Inflammatory macrophage treated with lipopolysaccharide for 1 hour (primary cell): ENCODE data around the gene BRIP1.
"Not testable (repeated sequence)": the region's sequence is repeated elsewhere in the genome, so short reads cannot be mapped to it uniquely, and the experiment has no call there.

Experiments
- DNase-seq, 2 donors: peaks; one replicate each; pipeline ENCODE4 v3.0.0-alpha.2; 2020 to 2022

Gene BRIP1

DNA sequence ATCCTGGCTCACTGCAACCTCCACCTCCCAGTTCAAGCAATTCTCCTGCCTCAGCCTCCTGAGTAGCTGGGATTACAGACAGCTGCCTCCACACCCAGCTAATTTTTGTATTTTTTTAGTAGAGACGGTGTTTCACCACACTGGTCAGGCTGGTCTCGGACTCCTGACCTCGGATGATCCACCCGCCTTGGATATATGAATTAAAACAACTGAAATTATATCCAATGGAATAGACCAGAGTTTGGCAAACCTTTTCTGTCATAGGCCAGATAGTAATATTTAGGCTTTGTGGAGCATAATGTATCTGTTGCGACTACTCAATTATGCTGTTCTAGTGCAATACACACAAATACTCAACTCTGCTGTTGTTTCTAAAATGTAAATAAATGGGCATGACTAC lies 178.5 kb downstream of the BRIP1 start:
- DNase-seq: no peak

DNA sequence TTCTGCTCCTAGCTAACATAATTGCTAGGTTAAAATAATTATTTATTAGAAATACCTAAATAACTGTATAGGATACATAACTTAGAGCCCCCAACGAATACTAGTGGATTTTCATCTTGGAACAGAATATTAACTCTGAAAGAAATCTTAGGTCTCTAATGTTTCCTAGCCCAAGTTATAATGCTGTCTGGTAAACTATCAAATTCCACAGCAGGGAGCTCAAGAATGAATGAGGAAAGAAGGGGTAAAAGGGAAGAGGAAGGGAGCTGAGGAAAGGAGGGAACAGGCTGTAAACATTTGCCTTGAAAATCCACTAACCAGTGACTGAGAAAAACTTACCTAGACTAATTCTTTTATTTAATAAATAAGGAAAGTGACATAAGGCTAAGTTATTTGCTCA lies 179.2 kb downstream of the BRIP1 start:
- no peak for DNase-seq

DNA sequence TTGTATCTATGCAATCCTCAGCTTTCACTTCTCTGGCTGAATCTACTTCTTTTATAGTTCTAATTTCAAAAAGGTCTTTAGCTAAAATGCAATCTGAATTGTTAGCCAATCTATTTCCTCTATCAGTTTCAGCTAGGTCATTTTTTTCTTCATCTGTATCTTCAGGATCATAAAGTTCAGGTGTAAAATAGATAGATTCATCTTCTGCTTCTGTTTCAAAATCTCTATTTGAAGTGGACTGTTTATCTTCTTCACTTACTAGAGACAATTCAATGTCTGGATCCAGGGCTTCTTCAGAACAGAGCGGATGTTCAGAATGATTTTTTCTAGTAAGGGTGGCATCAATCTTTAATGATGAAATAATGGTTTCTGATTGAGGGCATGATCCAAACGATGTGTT lies 179.9 kb downstream of the BRIP1 start:
- no peak for DNase-seq

DNA sequence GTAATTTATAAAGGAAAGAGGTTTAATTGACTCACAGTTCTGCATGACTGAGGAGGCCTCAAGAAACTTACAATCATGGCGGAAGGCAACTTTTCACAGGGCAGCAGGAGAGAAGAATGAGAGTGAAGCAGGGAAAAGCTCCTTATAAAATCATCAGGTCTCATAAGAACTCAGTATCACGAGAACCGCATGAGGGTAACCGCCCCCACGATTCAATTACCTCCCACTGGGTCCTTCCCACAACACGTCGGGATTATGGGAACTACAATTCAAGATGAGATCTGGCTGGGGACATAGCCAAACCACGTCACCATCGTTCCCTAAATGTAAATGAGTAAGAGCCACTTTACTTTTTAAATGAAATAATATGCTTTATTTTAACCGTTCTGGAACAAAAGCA lies 182.4 kb downstream of the BRIP1 start:
- DNase-seq: no peak

DNA sequence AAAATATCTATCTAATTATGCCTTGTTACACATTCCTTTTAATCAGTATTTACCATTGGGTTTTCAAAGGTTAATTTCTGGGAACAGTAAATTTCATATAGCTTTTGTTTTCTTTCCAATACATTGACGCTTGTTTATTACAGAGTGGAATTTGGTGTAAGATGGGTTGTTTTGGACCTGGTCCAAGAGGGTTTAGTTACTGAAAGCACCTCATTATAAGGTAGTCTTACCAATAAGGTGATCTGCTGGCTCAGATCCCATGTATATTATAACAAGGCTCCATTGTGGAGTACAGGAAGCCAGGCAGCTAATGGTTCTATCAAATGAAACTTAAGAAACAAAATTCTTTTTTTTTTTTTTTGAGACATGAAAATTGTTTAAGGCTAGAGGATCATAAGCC lies 185.0 kb downstream of the BRIP1 start:
- no peak for DNase-seq

DNA sequence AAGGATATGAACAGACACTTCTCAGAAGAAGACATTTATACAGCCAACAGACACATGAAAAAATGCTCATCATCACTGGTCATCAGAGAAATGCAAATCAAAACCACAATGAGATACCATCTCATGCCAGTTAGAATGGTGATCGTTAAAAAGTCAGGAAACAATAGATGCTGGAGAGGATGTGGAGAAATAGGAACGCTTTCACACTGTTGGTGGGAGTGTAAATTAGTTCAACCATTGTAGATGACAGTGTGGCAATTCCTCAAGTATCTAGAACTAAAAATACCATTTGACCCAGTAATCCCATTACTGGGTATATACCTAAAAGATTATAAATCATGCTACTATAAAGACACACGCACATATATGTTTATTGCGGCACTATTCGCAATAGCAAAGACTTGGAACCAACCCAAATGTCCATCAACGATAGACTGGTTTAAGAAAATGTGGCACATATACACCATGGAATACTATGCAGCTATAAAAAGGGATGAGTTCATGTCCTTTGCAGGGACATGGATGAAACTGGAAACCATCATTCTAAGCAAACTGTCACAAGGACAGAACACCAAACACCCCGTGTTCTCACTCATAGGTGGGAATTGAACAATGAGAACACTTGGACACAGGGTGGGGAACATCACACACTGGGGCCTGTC lies 186.0 kb downstream of the BRIP1 start:
- not testable (repeated sequence) for DNase-seq

DNA sequence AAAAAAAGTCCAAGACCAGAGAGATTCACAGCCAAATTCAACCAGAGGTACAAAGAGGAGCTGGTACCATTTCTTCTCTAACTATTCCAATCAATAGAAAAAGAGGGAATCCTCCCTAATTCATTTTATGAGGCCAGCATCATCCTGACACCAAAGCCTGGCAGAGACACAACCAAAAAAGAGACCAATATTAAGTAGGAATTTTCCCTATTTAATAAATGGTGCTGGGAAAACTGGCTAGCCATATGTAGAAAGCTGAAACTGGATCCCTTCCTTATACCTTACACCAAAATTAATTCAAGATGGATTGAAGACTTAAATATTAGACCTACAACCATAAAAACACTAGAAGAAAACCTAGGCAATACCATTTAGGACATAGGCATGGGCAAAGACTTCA lies 186.8 kb downstream of the BRIP1 start:
- DNase-seq: not testable (repeated sequence)

DNA sequence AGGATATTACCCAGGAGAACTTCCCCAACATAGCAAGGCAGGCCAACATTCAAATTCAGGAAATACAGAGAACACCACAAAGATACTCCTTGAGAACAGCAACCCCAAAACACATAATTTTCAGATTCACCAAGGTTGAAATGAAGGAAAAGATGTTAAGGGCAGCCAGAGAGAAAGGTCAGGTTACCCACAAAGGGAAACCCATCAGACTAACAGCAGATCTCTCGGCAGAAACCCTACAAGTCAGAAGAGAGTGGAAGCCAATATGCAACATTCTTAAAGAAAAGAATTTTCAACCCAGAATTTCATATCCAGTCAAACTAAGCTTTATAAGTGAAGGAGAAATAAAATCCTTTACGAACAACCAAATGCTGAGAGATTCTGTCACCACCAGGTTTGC lies 188.7 kb downstream of the BRIP1 start:
- DNase-seq: not testable (repeated sequence)

DNA sequence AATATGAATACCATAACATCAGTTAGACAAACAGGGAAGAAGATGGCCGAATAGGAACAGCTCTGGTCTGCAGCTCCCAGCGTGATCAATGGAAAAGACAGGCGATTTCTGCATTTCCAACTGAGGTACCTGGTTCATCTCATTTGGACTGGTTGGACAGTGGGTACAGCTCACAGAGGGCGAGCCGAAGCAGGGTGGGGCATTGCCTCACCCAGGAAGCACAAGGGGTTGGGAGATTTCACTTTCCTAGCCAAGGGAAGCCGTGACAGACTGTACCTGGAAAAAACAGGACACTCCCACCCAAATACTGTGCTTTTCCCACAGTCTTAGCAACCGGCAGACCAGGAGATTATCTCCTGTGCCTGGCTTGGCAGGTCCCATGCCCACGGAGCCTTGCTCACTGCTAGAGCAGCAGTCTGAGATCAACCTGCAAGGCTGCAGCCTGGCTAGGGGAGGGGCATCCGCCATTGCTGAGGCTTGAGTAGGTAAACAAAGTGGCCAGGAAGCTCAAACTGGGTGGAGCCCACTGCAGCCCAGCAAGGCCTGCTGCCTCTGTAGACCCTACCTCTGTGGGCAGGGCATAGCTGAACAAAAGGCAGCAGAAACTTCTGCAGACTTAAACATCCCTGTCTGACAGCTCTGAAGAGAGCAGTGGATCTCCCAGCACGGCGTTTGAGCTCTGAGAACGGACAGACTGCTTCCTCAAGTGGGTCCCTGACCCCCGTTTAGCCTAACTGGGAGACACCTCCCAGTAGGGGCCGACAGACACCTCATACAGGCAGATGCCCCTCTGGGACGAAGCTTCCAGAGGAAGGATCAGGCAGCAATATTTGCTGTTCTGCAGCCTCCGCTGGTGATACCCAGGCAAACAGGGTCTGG lies 190.1 kb downstream of the BRIP1 start:
- not testable (repeated sequence) for DNase-seq

DNA sequence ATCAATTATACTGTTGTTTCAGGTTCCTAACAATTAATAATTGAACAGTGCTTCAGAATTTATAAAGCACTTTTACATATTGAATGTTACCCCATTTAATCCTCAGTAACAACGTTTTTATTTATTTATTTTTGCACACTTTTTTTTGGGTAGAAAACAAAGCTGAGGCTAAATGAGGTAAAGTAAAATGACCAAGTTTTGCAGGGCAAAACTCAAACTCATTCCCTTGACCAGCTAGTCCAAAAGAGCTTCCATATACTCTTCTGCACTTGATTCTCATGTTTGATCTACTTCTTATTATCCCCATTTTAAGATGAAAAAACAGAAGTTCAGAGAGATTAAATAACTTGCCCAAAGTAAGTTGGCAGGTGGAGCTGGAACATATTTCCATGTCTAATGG lies 191.2 kb downstream of the BRIP1 start:
- DNase-seq: no peak

DNA sequence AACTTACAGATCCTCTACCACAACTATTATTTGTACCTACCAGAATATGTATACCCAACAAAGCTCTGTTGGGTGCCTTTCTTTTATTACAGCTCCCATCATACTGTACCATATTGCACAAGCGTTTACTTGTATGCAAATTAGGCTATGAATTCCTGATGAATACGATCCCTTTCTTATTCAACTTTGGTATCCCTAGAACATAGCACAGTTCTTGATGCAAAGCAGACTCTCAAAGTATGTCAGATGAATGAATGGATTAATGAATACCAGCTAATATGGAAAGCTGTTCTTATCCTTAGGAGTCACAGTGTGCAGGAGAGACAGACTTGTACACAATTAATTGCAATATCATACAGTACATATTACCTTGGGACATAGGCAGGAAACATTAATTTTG lies 192.6 kb downstream of the BRIP1 start:
- DNase-seq: no peak

DNA sequence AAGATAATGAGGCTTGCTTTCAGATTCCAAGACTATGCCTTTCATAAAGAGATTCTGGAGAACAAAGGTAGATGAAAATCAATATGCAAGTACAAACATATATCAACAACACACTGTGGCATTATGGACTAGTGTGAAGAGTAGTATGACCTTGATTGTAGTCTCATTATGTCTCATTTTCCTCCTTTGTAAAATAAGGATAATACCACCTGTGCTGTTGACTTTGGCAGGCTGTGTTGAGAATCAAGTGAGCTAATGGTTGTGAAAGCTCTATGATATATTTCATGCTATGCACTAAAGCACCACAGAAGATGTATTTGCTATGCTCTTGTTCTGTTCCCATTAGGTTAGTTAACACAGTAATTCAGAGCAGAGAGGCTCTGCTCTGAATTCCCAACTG lies 193.8 kb downstream of the BRIP1 start:
- no peak for DNase-seq

DNA sequence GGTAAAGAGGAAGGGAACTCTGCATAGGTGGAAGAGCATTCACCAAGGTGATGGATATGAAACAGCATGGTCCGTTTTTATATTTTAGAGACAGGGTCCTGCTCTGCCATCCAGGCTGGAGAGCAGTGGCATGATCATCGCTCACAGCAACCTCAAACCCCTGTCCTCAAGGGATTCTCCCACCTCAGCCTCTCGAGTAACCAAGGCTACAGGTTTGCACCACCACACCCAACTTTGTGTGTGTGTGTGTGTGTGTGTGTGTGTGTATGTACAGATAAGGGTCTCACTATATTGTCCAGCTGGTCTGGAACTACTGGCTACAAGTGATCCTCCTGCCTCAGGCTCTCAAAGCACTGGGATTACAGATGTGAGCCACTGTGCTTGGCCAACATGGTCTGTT lies 194.8 kb downstream of the BRIP1 start:
- no peak for DNase-seq

DNA sequence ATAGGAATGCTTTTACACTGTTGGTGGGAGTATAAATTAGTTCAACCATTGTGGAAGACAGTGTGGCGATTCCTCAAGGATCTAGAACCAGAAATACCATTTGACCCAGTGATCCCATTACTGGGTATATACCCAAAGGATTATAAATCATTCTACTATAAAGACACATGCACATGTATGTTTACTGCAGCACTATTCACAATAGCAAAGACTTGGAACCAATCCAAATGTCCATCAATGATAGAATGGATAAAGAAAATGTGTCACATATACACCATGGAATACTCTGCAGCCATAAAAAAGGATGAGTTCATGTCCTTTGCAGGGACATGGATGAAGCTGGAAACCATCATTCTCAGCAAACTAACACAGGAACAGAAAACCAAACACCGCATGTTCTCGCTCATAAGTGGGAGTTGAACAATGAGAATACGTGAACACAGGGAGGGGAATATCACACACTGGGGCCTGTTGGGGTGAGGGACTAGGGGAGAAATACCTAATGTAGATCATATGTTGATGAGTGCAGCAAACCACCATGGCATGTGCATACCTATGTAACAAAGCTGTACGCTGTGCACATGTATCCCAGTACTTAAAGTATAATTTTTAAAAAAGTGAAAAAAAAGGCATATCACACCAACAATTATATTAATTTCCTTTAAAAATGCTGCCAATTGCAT lies 196.8 kb downstream of the BRIP1 start:
- not testable (repeated sequence) for DNase-seq

DNA sequence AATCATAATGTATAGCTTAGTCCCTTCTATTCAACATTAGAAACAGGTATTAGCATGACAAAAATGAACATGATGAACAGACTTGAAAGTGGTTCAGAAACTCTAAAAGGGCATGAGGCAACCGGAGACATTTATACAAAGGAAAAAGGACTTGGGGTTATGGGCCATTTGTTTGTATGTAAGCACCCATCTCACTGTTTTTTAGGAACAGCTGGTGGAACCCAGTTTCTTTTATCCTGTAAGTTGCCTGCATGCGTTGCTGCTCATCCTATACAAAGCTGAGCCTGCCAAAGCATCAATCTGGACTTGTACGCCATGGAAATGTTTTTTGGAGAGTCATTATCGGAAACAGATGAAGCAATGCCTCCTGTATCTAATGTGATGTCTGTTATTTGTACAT lies 200.0 kb downstream of the BRIP1 start:
- DNase-seq: no peak

DNA sequence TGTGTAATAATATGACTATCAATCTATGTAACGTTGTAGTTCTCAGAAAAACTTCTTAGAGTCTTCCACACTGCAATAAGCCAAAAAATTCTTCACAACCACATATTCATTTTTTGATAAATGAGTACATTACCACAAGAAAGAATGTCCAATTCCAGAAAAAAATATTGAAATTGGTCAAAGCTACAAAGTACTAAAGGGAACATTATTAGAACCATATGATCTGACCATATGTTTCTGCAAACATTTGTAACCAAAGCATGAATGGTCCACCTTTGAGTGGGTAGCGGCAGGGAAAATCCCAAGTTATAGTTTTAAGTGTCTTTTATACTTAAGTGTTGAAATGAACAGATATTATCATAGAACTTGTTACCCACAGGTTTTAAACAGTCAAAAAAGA lies 200.6 kb downstream of the BRIP1 start:
- no peak for DNase-seq

DNA sequence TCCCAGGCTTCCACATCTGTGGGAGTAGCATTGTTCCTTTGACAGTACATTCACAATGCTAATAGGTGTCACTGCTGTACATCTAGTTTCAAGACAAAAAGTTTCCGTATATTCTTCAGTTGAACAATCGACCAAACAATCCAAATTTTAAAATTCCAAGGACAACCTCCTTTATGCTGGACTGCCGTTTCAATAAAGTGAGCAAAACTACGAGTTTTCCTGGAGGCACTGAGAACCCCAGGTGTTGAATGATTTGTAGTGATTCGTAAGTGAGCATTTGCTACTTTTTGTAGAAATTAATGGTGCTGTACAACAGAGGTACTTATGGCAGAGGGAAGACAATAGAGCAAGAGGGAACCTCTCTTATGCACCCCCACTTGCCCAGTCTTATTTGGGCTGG lies 201.1 kb downstream of the BRIP1 start:
- no peak for DNase-seq

DNA sequence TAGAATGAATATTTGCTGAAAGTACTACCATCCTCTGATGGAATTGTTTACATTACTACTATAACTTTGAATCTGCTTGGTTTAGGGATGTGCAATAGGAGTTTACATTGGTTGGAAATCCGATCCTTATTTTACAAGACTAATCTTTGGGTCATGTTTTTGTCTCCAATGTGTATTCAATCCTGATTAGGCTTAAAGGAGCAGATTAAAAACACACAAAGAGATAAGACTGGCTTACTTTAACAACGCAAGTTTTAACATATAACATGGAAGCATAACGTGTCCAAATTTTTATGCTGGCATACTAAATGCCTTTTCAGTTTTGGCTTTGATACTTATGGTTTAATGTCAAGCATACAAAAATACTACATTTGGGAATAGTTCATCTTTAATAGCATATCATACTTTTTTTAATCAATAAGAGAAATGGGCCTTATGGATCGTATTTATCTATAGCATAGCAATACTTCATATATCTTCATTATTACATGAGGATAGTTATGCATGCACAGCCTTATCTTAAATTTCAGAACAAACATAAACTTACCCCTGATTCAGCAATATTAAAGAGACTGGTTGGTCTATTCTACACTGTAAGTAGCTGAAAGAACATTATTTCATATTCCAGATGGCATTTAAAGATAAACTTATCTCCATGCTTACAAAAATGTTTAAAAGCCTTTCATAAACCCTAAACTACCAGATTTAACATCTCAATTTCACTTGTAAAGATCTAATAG lies 202.4 kb downstream of the BRIP1 start:
- DNase-seq: no peak

DNA sequence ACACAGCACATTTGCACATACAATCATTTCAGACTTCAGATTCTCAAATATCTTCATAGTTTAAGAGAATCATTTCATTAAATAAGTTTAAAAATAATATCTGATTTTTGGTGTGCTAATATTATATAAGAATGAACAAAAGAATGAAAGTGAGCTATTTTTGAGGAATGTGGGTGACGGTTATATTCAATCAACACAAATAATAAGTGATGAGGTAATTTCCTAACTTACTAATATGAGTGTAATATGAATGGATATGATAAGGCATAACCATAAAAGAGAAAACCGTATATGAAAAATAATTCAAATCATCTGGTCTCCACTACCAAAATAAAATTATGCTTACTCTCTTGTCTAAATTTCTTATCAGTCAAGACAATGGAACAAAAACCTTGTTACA lies 203.9 kb downstream of the BRIP1 start:
- no peak for DNase-seq

DNA sequence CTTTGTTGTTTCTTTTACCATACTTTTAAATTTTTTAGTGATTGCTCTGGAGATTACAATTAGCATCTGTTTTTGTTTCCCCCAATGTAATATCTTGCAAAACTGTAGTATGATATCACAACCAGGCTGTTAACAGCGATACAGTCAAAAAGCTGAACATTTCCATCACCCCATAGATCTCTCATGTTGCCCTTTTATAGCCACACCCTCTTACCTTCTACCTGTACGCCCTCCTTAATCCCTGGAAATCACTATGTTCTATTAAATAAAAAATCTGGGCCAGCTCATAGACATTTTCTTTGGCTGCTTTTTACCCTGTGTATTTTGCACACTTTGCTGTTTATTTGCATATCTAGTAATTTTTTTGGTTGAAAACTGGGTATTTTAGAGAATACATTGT lies 205.1 kb downstream of the BRIP1 start:
- DNase-seq: no peak

DNA sequence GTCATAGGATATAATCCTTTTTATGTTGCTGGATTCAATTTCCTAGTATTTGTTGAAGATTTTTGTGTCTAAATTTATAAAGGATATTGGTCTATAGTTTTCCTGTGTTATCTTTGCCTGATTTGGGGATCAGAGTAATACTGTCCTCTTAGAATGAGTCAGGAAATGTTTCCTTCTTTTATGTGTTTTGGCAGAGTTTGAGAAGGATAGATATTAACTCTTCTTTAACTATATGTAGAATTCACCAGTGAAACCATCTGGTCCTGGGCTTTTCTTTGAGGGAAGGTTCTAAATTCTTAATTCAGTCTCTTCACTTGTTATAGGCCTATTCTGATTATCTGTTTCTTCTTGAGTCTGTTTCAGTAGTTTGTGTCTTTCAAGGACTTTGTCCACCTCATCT lies 206.0 kb downstream of the BRIP1 start:
- no peak for DNase-seq

DNA sequence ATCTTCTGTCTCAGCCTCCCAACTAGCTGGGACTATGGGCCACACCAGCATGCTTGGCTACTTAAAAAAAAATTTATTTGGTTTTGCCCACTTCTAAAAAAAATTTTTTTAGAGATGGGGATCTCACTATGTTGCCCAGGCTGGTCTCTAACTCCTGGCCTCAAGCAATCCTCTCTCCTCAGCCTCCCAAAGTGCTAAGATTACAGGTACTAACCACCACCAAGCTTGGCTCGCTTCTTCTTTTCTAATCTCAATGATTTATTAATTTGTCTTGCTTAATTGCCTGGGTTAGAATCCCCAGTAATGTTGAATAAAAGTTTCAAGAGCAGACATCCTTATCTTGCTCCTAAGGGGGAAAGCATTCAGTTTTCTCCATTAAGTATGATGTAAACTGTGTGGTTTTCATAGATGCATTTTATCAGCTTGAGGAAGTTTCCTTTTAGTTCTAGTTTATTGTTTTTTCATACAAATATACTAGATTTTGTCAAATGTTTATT lies 206.6 kb downstream of the BRIP1 start:
- DNase-seq: no peak

DNA sequence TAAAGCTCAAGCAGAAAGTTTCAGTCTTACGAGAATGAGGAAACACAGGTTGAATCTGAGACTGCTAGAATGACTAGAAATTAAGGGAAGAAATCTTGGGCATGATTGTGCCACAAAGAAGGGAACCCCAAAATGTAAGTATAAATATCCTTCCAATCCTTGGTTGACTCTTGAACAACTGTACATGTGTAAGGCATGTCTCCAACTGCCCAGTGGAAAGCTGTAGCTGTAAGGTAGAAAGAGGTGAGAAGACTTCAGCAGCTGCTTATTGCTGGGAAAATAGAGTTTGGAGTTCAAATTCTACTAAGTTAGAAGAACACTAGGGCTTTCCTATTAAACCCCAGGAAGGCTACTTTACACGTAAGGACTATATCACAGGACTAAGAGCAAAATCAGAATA lies 212.6 kb downstream of the BRIP1 start:
- no peak for DNase-seq
